NOMO-1 treated with dmso at 0.1 percent for 144 hours (cell line): ENCODE measurements around the gene PPP1R12C.
"Not testable (repeated sequence)": the region's sequence is repeated elsewhere in the genome, so short reads cannot be mapped to it uniquely, and the experiment has no call there.

ENCODE experiments used
- DNase-seq: peaks from one replicate; lab custom pipeline; 2025; ENCODE audit not compliant: unreplicated experiment; lab: John Stamatoyannopoulos, UW

PPP1R12C gene

DNA sequence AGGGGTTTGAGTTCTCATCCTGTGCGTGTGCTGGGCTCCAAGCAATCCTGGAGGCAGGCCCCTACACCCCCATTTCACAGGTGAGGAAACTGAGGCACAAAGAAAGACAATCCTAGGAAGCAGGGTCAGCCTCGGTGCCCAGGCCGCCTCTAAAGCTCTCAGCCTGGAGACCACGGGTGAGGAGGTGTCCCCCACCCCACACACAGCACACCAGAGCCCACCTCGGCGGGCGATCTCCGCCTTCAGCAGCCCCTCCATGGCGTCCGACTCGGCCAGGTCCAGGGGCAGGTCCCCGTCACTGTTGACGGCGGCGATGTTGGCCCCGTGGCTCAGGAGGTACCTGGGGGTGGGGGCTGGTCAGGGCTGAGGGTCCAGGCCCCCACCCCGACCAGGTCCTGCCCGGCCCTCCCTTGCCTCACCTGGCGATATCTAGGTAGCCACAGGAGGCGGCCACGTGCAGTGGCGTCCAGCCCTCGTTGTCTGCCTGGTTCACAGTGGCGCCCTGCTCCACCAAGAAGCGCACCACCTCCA lies 5.1 kb downstream of the PPP1R12C start:
- no peak for DNase-seq

DNA sequence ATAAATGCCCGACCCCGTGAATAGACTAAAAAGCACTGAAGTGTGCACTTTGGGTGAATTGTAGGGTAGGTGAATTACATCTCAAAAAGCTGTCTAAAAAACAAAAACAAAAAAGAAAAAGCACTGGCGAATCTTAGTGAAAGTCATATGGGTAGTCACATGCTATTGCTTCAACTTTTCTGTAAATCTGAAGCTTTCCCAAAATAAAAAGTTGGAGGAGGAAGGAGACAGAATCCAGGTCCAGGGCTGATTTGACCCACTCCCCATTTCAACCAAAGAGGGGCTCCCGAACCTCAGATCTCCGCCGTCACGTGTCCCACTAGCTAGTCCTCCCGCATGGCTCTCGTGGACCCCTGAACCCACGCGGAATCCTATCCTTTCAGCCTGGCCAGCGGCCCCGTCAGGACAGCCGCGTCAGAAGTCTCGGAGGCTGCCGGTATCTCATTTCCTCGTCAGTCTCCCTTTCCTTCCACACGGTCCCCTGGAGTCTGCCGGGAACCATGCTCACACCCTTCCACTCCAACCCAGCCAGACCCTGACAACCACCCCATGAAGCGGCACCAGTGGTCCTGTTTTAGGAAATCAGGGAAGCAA lies 6.1 kb downstream of the PPP1R12C start:
- DNase-seq: no peak

DNA sequence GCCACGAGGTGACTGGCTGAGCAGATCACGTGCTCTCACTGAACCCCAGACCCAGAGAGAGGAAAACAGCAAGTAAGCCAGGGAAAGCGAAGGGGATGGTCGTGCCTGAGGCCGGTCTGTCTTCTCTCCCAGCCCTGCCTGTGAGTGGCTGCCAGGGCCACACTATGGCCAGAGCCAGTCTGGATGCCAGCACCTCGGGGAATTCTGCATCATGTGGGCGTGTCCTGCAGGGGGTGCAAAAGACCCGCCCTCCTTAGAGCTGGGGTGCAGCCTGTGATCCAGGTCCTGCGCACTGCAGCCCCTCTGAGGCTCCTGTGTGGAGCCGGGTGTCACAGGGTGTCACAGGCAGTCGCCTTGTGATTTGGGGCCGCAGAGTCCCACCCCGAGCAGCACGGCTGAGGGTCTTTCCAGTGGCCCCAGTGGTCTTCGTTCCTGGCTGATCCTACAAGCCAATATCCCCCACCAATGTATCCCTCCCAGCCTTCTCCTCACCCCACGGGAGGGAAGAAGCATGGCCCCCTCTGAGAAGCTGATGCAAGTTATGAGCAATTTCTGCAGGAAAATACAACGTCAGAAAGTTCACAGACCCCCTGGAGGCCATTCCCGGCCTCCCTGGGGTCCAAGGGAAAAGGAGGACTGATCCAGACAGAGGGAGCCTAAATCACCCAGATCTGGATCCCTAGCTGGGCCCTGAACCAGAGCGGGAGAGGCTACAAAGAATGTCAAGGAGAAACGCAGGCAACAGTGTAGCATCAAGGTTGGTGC lies 7.7 kb downstream of the PPP1R12C start:
- no peak for DNase-seq

DNA sequence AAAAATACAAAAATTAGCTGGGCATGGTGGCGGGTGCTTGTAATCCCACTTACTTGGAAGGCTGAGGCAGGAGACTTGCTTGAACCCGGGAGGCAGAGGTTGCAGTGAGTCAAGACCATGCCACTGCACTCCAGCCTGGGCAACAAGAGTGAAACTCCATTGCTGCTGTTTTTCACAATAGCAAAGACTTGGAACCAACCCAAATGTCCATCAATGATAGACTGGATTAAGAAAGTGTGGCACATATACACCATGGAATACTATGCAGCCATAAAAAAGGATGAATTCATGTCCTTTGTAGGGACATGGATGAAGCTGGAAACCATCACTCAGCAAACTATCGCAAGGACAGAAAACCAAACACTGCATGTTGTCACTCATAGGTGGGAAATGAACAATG lies 10.2 kb downstream of the PPP1R12C start:
- DNase-seq: not testable (repeated sequence)

DNA sequence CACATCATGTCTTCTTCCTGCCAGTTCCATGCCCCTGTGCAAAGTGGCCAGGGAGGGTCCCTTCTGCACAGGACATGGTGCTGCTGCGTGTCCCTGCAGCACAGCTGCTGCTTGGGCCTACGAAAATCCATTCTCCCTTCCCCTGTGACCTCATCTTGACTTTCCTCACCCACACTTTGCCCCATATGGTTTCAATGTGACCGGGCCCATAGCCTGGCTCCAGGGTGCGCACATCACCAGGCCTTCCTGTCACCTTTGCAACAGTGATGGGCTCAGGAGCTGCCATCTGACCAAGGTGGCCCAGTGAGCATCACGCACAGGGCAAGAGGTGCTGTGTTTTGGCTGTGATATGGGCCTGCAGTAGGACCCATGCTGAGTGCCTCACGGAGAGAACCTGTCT lies 10.8 kb downstream of the PPP1R12C start:
- DNase-seq: no peak

DNA sequence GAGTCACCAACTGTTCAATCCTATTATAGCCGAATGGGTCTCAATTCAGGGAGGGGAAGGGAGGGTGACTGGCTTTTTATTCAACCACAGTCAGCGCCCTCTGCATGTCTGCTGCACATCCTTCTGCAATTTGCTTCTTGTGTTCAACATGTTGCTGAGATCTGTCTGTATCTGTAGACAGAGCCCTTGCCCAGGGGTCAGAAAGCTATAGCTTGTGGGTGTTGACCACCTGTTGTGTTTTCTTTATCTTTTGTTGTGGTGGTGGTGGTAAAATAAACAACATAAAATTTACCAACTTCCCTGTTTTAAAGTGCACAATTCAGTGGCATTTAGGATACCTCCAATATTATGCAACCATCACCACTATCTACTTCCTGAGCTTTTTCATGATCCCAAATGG lies 12.2 kb downstream of the PPP1R12C start:
- no peak for DNase-seq

DNA sequence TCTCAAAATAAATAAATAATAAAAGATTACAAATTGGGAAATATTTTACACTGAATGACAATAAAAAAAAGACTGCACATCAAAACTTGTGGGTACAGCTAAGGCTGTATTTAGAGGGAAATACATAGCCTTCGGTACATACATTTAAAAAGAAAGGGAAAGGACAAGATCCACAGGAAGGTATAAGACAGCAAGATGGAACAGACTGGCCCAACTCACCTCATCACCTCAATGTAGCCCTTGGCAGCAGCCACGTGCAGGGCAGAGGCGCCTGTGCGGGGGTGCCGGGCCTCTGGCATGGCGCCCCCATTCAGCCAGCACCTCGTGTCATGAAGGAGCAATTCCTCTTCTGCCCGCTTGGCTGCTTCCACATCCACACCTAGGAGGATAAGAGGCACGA lies 14.2 kb downstream of the PPP1R12C start:
- no peak for DNase-seq

DNA sequence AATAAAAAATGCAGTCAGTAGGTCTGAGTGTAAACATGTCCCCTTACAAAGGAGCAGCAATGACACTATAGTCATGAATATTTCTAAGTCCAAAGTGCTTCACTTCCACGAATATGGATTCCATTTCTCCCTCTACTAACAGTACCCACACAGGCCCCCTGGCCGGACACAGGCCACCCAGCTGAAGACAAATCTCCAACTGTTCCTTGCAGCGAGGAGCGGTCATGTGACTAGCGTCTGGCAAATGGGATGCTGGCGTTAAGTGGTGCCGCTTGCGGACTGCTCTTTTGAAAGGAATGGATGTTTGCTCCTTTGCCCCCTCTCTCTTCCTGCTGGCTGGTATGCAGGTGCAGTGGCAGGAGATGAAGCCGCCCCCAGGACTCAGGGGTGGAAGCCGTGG lies 16.2 kb downstream of the PPP1R12C start:
- DNase-seq: no peak

DNA sequence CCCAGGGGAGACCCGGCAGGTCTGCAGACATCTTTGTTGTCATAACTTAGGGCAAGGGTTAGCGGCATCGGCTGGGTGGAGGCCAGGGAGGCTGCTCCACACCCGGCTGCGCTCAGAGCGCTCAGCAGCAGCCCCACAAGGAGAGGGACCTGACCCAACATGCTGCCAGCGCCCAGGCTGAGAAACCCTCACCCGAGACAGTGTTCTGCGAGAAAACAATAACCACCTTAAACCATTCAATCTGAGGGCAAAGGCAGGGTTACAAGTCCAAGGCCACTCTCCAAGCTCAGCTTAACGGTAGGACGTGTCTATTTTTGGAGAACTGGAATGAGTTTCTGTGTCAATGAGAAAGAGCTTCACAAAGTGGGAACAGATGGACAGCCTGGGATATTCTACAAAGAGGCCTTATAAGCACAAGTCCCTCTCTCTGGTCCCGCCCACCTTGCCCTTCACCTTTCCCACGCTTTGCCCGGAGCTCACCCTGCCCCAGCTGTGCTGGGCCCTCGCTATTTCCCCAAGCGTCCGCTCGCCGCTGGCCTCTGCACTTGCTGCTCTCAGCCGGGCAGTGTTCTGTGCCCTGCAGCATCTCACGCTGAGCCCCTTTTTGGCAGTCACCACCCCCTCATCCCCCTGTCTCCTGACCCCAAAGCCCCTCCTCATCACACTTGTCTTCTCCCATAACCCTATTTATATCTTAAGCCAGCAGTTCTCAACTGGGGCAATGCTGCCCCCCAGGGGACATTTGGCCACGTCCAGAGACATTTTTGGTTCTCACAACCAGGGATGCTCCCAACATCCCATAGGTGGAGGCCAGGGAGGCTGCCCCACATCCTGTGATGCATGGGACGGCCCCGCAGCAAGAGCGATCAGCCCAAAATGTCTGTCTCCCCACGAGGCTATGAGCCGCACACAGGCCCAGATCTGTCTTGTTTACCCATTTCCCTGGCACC lies 17.6 kb downstream of the PPP1R12C start:
- no peak for DNase-seq

DNA sequence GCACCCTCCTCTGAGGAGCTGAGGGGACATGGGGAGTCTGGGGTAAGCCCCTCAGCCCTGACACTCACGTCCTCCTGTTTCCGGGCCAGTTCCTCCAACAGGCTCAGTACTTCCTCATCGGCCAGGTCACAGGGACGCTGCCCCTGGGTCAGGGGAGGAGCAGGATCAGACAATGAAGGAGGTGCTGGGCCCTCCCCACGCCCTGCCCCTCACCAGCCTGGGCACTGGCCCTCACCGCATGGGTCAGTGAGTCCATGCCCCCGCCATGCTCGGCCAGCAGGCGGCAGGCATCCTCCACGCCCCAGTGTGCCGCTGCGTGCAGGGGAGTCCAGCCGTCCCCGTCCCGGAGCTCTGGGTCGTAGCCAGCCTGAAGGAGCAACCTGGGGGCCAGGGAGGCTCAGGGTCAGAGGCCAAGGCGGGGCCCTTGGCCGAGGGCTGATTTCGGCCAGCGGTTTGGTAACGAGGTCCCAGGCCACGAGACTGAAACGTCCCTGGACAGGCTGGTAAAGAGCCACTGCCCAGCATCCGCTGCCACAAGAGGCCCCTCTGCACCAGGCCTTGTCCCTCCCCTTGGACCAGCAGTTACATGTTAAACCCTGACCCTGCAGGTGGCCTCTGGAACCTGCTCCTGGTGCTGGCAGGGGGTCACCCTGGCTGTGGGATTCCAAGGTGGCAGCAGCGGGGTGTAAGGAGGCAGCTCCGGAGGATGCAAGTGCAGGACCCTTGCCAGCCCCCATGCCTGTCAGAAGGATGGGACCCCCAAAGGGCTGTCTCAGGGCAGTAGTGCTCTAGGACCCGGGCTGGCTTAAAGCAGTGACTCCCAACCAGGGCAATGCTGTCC lies 18.5 kb downstream of the PPP1R12C start:
- DNase-seq: no peak

DNA sequence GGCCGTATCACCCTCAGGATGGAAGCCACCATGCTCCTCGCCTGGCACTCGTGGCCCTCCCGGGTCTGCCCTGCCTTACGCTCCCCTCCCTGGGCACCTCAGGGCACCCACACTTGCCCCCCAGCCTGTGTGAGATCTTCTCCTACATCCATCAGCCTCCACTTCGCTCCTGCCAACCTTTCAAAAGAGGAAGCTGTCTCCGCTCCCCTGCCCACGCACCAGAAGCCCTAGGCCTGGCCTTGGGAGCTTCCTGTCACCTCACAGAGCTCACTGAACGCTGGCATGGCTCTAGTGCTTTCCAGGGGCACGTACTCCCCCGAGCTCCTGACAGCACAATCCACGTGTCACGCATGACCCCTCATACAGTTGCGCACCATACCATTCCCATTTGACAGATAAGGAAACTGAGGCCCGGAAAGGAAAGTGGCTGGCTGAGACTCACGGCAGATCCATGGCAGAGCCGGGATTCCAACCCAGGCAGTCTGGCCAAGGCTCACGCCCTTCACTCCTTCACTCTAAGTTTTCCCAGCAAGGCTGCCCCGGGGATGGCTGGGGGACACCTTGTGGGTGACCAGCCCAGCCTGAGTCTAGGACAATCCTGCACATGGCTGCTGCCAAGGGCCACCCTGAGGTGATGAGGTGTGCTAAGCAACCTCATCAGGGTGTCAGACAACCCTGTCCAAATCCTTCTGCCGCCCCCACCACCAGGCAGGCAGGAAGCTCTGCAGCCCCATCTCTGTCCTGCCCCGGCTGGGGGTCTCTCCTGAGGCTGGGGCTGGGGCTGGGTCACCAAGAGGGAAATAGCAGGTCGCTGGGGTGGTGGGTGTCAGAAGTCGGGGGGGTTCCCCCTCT lies 19.3 kb downstream of the PPP1R12C start:
- no peak for DNase-seq

DNA sequence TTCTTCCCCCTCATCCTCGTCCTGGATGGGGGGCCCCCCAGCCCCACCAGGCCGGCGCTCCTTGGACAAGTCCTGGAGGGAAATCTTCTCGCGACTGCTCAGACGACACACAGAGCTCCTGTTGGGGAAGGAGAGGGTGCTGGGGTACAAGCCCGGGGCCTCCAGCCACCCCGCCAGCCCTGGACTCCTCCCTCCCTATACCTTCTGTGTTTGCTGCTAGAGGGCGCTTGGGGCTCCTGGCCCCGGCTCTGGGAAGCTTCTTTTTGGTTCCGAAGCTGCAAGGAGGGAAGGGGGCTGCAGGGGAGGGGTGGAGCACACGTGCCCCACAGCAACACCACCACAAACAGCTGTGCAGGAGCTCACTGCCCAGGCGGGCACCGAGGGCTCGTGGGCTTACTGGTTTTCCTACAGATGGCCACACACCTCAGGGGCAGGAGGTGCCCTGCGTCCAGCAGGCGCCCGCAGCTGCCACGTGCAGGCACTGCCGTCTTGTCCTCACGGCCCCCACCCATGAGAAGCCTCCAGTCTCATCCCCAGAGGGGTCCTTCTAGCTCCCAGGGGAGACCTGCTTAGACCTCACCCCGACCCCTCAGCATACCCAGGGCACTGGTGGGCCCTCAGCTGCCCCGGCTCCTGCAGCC lies 21.3 kb downstream of the PPP1R12C start:
- no peak for DNase-seq

DNA sequence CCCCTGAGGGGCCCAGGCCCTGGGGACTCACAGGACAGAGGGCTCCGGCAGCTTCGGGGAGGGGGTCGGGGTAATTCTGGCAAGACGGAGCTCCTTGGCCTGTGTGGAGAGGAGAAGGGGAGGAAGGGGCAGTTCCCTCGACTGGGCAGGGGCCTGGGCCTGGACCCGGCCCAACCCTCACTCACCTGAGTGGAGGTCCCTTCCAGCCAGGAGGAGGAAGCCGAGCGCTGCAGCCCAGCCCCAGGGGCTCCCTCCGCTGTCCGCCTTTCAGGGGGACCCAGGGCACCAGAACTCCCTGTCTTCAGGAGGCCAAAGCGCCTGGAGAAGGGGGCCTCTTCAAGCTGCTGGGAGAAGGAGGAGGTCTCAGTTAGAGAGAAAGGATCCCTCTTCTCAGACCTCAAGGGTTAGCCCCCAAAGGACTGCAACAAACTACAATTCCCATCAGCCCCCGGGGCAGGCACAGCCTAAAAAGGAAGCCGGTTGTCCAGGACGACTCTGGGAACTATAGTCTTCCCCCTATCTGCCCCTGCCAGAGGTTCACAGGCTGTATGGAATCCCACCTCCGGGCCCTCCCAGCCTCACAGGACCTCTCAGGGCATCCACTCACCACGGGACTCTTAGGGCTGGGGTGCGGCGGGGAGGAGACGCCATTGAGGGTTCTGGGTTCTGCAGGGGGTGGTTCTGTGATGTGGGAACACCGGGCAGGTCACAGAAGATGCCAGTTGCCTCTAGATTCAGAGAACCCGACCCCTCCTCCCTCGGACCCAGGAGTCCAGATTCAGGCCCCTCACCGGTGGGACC lies 22.0 kb downstream of the PPP1R12C start:
- DNase-seq: no peak

DNA sequence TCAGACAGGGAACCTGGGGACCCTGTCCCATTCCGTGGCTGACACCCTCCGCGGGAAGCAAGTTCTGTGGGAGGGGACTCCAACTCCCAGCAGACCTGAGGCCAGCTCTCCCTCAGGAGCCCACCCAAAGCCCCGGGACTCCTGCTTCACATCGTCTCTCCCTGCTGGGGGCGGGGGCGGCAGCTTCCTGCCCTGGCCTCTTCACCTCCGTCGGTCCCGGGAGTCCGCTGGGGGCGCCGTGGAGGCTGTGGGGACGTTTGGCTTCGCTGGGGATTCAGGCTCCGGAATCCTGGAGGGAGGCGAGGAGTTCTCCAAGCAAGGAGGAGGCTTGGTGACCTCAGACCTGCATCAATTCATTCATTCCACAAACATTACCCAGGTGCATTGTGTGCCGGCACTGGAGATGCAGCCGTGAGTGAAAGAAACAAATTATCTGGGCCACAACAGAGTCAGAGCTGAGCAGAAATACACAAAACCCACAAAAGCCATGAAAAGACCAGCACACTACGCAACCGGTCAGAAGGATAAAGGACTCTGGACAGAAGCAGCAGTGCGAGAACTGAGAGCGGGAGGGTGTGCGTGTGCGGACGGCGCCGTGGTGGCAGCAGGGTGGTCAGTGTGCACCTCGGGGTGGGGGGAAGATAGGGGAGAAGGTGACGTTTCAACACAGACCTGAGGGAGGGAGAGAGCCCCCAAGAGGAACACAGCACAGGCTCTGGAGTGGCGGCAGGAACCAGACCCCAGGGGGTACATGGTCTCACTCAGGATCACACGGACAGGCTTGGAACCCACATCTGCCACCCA lies 22.8 kb downstream of the PPP1R12C start:
- DNase-seq: no peak

DNA sequence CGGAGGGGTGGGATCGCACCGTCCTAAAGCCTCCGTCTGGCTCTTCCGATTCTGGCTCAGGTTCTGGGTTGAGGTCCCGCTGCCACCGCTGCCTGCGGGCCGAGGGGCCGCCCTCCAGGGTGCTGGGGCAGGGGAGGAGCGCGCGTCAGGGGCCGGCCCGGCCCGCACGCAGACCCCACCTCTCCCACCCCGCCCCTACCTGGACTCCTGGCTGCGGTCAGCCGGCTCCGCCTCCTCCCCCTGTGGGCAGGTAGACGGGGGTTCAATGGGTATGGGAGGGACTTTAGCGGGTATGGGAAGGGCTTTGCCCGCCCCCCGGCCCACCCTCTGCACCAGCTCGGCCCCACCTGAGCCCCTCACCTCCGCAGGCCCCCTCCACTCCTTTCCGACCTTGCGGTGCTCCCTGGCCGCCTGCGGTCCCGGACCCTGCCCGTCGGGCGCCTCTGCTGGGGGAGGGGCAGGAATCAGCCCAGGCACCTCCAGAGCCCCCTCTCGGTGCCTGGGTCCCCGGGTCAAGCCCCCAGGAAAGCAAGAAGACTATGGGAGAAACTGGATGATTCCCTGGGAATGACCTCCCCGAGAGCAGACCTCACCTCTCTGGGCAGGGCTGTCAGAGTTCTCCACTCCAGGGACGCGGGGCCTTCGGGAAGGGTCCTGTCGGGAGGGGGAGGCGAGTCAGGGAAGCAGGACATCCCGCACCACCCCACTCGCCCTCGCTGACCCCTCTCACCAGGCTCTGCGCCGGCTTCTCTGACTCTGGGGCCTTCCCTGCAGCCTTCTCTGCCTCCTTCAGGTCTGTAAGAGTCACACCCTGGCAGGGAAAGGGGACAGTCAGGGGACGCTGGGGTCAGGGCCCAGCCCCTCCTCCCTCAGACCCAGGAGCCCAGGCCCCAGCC lies 24.8 kb downstream of the PPP1R12C start:
- DNase-seq: no peak

DNA sequence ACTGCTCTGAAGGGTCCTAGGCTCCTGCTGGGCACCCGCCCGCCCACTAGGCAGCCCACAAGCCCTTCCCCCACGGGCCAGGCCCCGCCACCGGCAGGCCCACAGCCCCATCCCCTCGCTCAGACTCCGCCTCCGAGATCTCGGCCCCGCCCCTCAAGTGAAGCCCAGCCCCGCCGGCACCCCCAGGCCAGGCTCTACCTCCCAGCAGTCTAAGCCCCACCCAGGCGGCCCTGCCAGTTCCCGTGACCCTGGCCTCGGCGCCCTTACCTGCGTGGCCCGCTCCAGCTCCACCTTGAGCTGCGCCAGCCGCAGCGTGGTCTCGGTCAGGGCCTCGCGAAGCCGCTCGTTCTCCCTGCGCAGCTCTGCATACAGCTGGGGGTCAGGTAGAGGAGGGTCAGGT lies 25.5 kb downstream of the PPP1R12C start:
- no peak for DNase-seq
